Measurements from ENCODE around the gene TBC1D19. TPM values are rescaled to one million over a fixed set of nuclear protein-coding genes. Genes with fewer than 3 reads are reported as not detected.

The TBC1D19 gene
- total RNA-seq, 1 experiment from 2014 or later: 2.2 TPM

GRCh38 chr4:26601204-26601603 is 17.3 kb downstream of the TBC1D19 start:
- H3K36me3 ChIP-seq (ENCODE audit: control insufficient read depth, insufficient read depth, low read length): no peaks in the 10 kb centered on the region; the same call in 1 of the 2 replicates
- intact Hi-C loops (cut with micrococcal nuclease; ENCODE audit: unreplicated experiment): no loop called here
- H3K9me3 ChIP-seq (ENCODE audit: control insufficient read depth, insufficient read depth, low read depth, low read length): no peaks in the 10 kb centered on the region
- no peaks in the 10 kb centered on the region for H3K4me1 ChIP-seq (ENCODE audit: control insufficient read depth, insufficient read depth, low read length)
- ChIA-PET POLR2A (no interaction called here), CTCF (no interaction called here)
- in situ Hi-C loops (cut with HindIII; ENCODE audit: low pct_unique_long_range_greater_than_20kb, low sequenced_read_pairs): no loop called here
- H3K27me3 ChIP-seq (ENCODE audit: control insufficient read depth, insufficient read depth, low read length): no peaks in the 10 kb centered on the region
- no peak for ATAC-seq
- no peak overlapping the region for H3K4me3 ChIP-seq (ENCODE audit: low read depth in 2 of 2, low read length in 2 of 2)
- DNase-seq (ENCODE audit: low read depth, low spot score): no peak
- TF ChIP-seq REST (IDR thresholded peaks at IDR 0.05; ENCODE audit: insufficient read depth in 1 of 2, low read depth in 2 of 2, low read length in 1 of 2): no peak
- TF ChIP-seq TCF7L2 (IDR thresholded peaks at IDR 0.05; ENCODE audit: low read depth, low read length): no peak
- no peak for TF ChIP-seq SIN3A (IDR thresholded peaks at IDR 0.05; ENCODE audit: borderline replicate concordance, insufficient read depth, low read depth, low read length)
- no peak for TF ChIP-seq POLR2AphosphoS5 (IDR thresholded peaks at IDR 0.05; ENCODE audit: low read depth, low read length)
- no peak for TF ChIP-seq CTCF (IDR thresholded peaks at IDR 0.05)
- no peak overlapping the region for H3K27ac ChIP-seq (ENCODE audit: low read length)
- no TSS peak for BruUV-seq (replicated peaks)

GRCh38 chr4:26607776-26608175 is 23.9 kb downstream of the TBC1D19 start:
- Histone ChIP-seq H3K36me3 (ENCODE audit: control insufficient read depth, insufficient read depth, low read length) (no peaks in the 10 kb centered on the region), H3K4me1 (ENCODE audit: control insufficient read depth, insufficient read depth, low read length) (no peaks in the 10 kb centered on the region; the same call in 1 of the 2 replicates), H3K9me3 (ENCODE audit: control insufficient read depth, insufficient read depth, low read depth, low read length) (no peaks in the 10 kb centered on the region), H3K27ac (ENCODE audit: low read length) (no peak overlapping the region), H3K27me3 (ENCODE audit: control insufficient read depth, insufficient read depth, low read length) (no peaks in the 10 kb centered on the region), H3K4me3 (ENCODE audit: low read depth in 2 of 2, low read length in 2 of 2) (no peak overlapping the region)
- TF ChIP-seq TCF7L2 (IDR thresholded peaks at IDR 0.05; ENCODE audit: low read depth, low read length): no peak
- no peak for TF ChIP-seq SIN3A (IDR thresholded peaks at IDR 0.05; ENCODE audit: borderline replicate concordance, insufficient read depth, low read depth, low read length)
- no peak for TF ChIP-seq REST (IDR thresholded peaks at IDR 0.05; ENCODE audit: insufficient read depth in 1 of 2, low read depth in 2 of 2, low read length in 1 of 2)
- TF ChIP-seq POLR2AphosphoS5 (IDR thresholded peaks at IDR 0.05; ENCODE audit: low read depth, low read length): no peak
- TF ChIP-seq CTCF (IDR thresholded peaks at IDR 0.05): no peak
- DNase-seq (ENCODE audit: low read depth, low spot score) (no peak), ATAC-seq (no peak)
- no TSS peak for BruUV-seq (replicated peaks)
- in situ Hi-C loops (cut with HindIII; ENCODE audit: low pct_unique_long_range_greater_than_20kb, low sequenced_read_pairs): no loop called here
- intact Hi-C loops (cut with micrococcal nuclease; ENCODE audit: unreplicated experiment): no loop called here
- ChIA-PET CTCF (no interaction called here), POLR2A (no interaction called here)

All from Panc1 (cell line).